HAP-1 (cell line): ENCODE data around the gene PTPRK.

ENCODE experiments used
- DNase-seq, 2 experiments: peaks; one replicate each; pipeline ENCODE4 v3.0.0-alpha.2; 2016 to 2020; ENCODE audit warnings: low spot score in 2 of 2
- H3K27me3 ChIP-seq: fragments of 250-450 bp; sonication (Bioruptor Pico); 2 replicates; pipeline ENCODE4 v1.5.1; 2020; ENCODE audit warnings: low read depth, mild to moderate bottlenecking, moderate library complexity
- H3K36me3 ChIP-seq: fragments of 250-450 bp; sonication (Bioruptor Pico); replicated peaks from 2 replicates; pipeline ENCODE4 v1.5.1; 2020; ENCODE audit warnings: mild to moderate bottlenecking
- H3K4me1 ChIP-seq: fragments of 250-450 bp; sonication (Bioruptor Pico); 2 replicates; pipeline ENCODE4 v1.5.1; 2020; ENCODE audit warnings: mild to moderate bottlenecking
- H3K4me3 ChIP-seq: fragments of 250-450 bp; sonication (Bioruptor Pico); 2 replicates; pipeline ENCODE4 v1.5.1; 2020; ENCODE audit warnings: mild to moderate bottlenecking, moderate library complexity
- H3K9me3 ChIP-seq: fragments of 250-450 bp; sonication (Bioruptor Pico); 2 replicates; pipeline ENCODE4 v1.5.1; 2020; ENCODE audit warnings: mild to moderate bottlenecking, moderate library complexity
- in situ Hi-C: fragments of 300-500 bp; cut with MboI; formaldehyde crosslinking; loops from 3 replicates; pipeline ENCODE4 v1.14.3; 2020; ENCODE audit warnings: low sequenced_read_pairs, inconsistent platforms, mixed read lengths

The PTPRK gene

DNA sequence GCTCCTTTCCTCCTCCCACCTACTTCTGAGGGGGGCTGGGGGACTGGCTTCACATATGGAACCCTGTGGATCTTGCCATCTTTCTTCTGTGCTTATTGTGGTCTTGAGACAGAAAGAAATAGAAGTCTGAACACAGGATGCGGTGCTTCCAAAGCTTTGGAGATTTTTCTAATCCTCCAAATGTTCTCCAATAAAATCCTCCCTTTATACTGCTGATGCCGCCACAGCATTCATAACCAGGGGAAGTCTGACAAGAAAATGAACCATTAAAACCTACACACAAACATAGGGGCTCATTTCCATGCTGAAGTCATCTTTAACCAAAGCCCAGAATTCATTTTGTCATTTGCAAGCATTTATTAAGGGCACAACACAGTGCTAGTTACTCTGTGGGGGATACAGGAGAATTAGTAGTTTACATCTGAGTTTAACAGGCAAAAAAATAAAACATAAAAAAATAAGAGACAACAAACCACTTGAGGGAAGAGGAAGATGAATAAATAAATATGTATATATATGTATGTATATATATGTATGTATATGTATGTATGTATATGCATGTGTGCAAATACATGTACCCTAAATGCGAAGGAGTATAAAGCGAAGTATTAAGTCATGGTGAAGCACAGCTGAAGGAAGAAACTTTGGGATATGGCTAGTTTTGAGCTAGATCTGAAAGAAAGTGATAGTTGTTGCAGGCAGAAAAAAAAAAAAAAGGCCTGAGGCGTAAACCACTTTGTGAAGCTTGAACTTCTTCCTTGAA lies 5.9 kb upstream of the PTPRK start:
- Histone ChIP-seq H3K27me3 (no peaks in the 10 kb centered on the region; the same call in 1 of the 2 replicates), H3K4me3 (no peak overlapping the region), H3K4me1 (peaks cover 8% of the 10 kb centered on the region), H3K36me3 (no peaks in the 10 kb centered on the region), H3K9me3 (no peaks in the 10 kb centered on the region)
- DNase-seq: no peak
- in situ Hi-C loops: no loop called here

DNA sequence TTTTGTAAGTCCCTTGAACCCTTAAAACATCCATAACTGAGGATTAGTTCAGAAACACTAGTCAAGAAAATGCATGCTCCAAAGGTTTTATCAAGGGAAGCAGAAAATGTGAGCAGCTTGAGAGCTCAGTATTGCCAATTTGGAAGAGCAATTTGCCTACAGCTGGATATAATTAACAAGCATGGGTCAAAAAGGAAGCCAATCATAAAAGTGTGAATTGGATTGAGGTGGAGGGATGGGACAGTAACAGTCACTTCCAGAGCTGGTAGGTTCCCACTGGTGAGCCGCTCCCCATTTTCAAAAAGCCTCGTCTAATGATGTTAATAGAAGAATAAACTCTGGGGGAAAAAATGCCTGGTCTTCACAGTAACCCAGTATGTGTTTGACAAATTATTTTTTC lies 5.0 kb upstream of the PTPRK start:
- Histone ChIP-seq H3K9me3 (no peaks in the 10 kb centered on the region), H3K36me3 (no peaks in the 10 kb centered on the region), H3K27me3 (no peaks in the 10 kb centered on the region; the same call in 1 of the 2 replicates), H3K4me3 (no peak overlapping the region), H3K4me1 (peaks cover 10% of the 10 kb centered on the region)
- in situ Hi-C loops: no loop called here
- DNase-seq: no peak

DNA sequence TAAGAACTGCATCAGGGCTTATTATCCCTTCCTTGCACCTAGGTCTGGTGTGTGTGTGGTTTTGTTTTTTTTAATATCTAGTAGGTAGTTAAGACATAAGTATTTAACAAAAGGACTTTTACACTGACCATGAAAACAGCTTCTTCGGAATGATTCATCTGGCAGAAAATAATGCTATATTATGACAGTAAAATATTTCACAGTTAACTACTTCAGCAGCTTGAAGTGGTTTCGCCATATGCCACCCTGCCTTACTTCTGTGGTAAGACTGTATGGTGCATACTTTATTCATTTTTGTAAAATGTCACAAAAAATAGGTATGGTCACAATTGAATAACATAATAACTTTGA lies 858 bp upstream of the PTPRK start:
- in situ Hi-C loops: no loop called here
- H3K9me3 ChIP-seq: no peaks in the 10 kb centered on the region
- H3K27me3 ChIP-seq: no peaks in the 10 kb centered on the region; the same call in 1 of the 2 replicates
- H3K4me3 ChIP-seq: peak overlapping the region; percentile 81
- H3K4me1 ChIP-seq: peaks cover 17% of the 10 kb centered on the region
- no peak for DNase-seq
- H3K36me3 ChIP-seq: no peaks in the 10 kb centered on the region

DNA sequence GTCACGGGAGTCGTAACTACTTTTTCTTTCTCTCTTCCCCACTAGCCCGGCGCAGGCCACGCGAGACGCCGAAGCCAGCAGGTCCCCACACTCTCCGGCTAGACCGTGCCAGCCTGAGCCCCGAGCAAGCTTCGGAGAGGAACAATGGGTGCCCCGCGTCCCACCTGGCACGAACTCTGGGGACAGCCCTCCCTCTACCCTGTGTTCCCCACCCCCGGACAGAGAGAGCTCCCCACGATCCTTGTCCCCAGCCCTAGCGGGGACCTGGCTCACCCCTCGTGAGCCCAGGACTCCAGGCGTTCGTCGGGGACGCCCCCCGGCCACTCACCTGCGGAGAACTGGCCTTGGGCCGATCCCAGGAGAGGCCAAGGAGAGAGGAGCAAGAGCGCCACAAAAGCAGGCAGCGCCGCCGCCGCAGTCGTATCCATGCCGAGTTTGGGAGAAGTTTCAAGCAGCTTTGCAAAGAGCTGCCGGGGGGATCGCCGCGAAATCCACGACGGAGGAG lies 416 bp downstream of the PTPRK start:
- Histone ChIP-seq H3K27me3 (no peaks in the 10 kb centered on the region; the same call in 1 of the 2 replicates), H3K36me3 (no peaks in the 10 kb centered on the region), H3K4me1 (peaks cover 15% of the 10 kb centered on the region), H3K4me3 (peak overlapping the region; percentile 81), H3K9me3 (no peaks in the 10 kb centered on the region)
- in situ Hi-C loops: no loop called here
- peak in 1 of 2 experiments; percentile 55 for DNase-seq

DNA sequence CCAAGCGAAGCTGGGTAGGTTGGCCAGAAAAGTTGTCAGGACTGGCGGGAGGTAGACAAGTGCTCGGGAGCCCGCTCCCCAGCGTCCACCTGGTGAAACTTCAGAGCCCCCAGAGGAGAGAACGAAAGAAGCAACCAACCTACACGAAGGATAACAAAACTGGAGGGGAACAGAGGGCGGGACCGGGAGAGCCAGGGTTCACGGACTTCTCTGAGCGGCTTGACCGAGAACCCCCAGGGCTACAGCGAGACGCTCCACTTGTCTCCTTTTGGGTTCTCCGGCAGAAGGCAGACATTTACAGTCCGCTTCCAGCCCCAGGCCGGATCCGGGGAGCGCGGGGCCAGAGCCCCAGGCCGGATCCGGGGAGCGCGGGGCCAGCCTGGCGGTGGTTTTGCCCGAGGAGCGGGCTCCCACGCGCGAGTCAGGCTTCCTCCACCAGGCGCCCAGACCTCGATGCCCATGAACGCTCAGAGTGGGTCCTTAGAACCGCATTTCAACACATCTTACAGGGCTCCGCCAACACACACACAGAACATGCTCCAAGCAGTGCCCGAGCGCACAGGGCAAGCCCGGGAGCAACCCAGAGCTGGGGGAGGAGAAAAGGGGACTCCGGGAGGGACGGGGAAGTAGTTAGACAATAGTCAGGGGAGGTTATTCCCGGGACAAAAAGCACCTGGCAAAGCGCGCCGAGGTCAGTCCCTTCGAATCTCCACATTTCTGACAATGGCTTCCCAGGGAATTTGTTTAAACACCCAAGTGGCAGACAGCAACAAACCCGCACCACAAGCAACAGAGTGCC lies 1.1 kb downstream of the PTPRK start:
- H3K36me3 ChIP-seq: no peaks in the 10 kb centered on the region
- in situ Hi-C loops: no loop called here
- H3K9me3 ChIP-seq: no peaks in the 10 kb centered on the region
- peaks cover 15% of the 10 kb centered on the region for H3K4me1 ChIP-seq
- H3K27me3 ChIP-seq: no peaks in the 10 kb centered on the region; the same call in 1 of the 2 replicates
- DNase-seq: peak; percentile 70 to 74
- H3K4me3 ChIP-seq: peak overlapping the region; percentile 81

DNA sequence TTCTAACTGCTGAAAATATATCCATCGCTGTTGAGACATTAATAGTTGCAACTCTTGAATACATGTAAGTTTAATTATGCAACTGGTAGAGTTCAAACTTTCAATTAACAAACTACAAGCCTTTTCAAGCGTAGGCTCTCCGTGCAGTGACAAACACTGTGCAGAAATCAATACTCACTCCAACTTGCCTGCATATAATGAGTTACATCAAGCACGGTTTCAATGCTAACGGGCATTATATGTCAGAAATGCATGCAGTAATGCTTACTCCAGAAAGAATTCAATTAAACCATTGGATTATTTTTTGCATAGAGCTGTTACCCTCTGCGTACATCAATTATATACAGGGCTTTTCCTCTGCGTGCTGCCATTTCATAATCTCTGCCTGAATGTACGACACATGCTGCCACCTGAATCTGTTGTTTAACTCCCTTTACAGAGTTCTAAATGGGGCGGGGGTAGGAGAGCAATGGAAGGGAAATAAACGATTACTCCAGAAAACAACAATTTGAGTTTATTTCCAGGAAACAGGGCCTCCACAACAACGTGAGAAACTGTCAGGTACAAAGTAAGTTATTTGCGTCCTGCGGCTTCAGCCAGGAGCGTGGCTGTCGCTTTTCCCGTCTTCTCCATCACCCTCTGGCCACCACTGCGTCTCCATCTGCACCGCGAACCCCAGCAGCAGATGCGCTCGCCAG lies 1.8 kb downstream of the PTPRK start:
- in situ Hi-C loops: no loop called here
- peak in 1 of 2 experiments; percentile 16 for DNase-seq
- no peaks in the 10 kb centered on the region for H3K27me3 ChIP-seq
- peaks cover 15% of the 10 kb centered on the region for H3K4me1 ChIP-seq
- no peaks in the 10 kb centered on the region for H3K36me3 ChIP-seq
- no peaks in the 10 kb centered on the region for H3K9me3 ChIP-seq
- H3K4me3 ChIP-seq: peak overlapping the region; percentile 81

DNA sequence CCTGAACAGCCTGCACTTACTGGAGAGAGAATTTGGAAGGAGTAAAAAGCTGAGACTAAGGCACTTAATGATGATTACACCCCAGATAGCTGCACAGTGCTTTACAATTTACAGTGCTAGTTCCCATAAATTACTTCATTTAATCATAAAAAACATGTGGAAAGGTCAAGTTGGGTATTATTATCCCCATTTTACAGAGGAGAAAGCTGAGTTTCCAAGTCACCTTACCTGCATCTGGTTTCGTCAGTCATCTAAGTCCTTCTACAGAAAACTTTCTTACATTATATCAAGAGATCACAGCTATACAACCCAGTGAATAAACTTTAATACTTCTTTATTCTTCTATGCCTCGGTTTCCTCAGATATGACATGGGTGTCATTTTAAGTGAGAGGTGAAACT lies 3.3 kb downstream of the PTPRK start:
- Histone ChIP-seq H3K9me3 (no peaks in the 10 kb centered on the region), H3K4me3 (no peak overlapping the region), H3K27me3 (no peaks in the 10 kb centered on the region), H3K36me3 (no peaks in the 10 kb centered on the region), H3K4me1 (peaks cover 15% of the 10 kb centered on the region)
- DNase-seq: no peak
- in situ Hi-C loops: no loop called here

DNA sequence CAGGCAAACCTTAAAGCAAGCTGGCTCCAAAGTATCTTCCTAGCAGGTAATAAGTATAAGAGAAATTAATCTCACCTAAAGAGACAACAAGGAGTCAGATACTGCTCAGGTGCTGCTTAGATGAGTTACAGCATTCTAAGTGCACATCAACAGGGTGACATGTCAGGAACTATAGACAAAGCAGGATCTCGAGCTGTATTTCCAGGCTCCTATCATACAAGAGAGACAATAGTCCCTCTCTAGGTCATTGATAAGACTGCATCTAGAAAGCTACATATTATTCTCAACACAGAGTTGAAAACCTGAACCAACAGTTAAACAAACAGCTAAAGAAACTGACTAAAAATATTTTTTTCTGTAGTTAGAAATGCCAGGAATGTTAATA lies 3.9 kb downstream of the PTPRK start:
- Histone ChIP-seq H3K36me3 (no peaks in the 10 kb centered on the region), H3K27me3 (no peaks in the 10 kb centered on the region), H3K4me3 (no peak overlapping the region), H3K4me1 (peaks cover 15% of the 10 kb centered on the region), H3K9me3 (no peaks in the 10 kb centered on the region)
- in situ Hi-C loops: no loop called here
- peak in 1 of 2 experiments; percentile 51 for DNase-seq

DNA sequence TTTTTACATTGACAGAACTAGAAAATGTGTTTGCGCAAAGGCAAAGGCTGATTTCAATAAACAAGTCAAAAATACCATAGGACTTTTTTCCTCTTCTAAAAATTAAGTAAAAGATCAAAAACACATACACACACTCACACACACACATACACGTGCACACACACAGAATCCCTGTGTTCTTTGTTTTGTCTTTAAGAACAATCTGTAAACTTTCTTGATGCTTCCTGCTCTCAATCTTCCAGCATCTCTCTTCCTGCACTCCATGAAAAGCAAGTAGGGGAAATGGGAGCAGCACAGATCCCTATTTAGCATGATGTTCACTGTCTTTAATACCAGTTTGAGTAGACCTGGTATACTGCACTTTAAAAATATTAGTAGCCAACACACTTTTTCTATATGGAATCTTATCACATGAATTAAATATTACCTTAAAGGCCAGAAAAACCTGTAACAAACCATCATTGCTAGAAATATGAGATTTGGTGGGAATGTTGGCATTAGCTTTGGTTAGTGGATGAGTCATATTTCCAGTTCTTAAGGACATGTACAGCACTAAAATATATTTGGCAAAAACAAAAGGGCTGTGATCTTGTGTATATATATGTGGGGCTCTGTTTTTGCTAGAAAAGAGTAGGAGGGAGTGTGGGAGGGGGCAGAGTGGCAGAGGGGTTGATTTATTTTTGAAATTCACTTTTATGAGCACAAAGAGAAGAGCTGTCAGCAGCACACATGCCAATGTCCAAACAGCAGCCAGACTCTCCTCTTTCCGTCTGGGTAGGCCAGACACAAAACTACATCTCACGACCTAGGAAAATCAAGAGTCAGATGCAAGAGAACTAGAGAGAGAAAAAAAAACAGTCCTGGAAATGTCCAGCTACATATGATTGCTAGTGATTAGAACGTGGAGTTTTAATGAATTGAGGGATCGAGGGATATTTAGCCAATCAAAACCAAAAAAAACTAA lies 4.6 kb downstream of the PTPRK start:
- Histone ChIP-seq H3K36me3 (no peaks in the 10 kb centered on the region), H3K4me3 (no peak overlapping the region), H3K27me3 (no peaks in the 10 kb centered on the region), H3K4me1 (peaks cover 11% of the 10 kb centered on the region), H3K9me3 (no peaks in the 10 kb centered on the region)
- in situ Hi-C loops: no loop called here
- DNase-seq: no peak

DNA sequence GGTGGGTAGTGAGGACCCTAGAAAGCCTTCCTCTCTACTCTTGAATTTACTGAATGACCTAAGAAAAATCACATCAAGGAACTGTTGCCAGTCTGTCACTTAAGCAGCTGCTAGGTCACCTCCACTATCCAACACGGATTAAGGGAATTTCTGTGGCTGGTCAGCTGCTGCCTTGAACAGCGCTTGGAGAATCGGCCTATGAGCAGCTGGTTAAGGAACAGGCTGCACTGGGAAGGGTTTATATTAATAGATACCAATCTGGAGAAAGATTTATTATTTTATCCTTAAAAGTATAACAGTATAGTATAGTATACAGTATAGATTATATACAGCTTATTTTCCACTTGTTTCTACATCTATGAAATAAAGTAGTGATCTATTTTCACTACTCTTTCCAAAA lies 6.5 kb downstream of the PTPRK start:
- no peak overlapping the region for H3K4me3 ChIP-seq
- in situ Hi-C loops: no loop called here
- no peaks in the 10 kb centered on the region for H3K27me3 ChIP-seq
- H3K9me3 ChIP-seq: no peaks in the 10 kb centered on the region
- no peaks in the 10 kb centered on the region for H3K36me3 ChIP-seq
- no peak for DNase-seq
- H3K4me1 ChIP-seq: peaks cover 11% of the 10 kb centered on the region

DNA sequence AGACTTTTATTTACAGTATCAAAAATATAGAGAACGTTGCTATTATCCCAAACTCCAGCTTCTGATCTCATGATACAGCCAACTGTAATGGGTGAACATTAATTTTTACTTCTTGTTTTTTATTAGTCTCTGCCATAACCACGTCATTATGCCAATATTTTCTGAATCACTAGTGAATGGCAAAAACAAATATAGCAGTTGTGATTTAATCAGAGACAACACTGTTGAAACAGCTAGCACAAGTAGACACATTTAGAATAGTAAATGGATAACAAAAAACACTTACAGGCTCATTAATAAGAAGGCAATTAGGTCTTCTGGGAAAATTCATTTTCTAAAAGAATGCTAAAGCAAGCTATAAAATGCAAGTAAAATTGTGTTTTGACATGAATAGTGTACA lies 8.1 kb downstream of the PTPRK start:
- no peak overlapping the region for H3K4me3 ChIP-seq
- DNase-seq: no peak
- peaks cover 13% of the 10 kb centered on the region for H3K4me1 ChIP-seq
- H3K27me3 ChIP-seq: no peaks in the 10 kb centered on the region
- in situ Hi-C loops: no loop called here
- H3K9me3 ChIP-seq: no peaks in the 10 kb centered on the region
- no peaks in the 10 kb centered on the region for H3K36me3 ChIP-seq

DNA sequence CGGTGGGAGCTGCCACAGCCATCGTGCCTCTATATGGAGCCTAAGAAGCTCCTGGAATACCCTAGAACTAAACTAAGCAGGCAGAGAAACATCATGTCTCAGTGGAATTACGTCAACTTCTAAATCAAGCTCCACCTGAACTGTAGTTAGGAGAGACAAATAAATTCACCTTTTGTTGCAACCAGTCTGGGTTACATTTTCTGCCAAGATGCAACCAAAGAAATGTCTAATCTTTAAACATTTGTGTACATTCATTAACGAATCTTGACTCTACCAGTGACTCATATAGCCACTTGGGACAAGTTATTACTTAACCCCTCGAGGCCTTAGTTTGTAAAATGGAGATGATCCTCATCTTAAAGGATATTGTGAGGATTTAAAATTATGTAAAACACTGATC lies 8.9 kb downstream of the PTPRK start:
- in situ Hi-C loops: no loop called here
- H3K4me3 ChIP-seq: no peak overlapping the region

DNA sequence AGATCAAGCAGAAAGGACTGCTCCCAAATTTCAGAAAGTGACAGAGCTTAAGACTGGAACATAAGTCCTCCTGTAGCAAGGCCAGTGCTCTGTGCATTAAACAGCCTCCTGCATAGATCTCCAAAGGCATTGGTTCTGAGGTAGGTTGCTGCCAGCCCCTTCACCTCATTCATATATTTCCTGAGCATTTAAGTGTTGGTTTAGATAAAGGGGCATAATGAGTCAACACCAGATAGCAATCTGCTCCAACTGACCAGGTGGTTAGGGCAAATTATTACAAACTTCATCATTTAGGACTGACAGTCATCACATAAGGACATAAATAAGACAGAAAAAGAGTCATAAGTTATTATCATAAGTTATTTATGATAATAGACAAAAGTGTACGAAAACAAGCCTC lies 10.7 kb downstream of the PTPRK start:
- Histone ChIP-seq H3K9me3 (no peaks in the 10 kb centered on the region), H3K36me3 (no peaks in the 10 kb centered on the region), H3K4me1 (peaks cover 30% of the 10 kb centered on the region), H3K27me3 (no peaks in the 10 kb centered on the region), H3K4me3 (no peak overlapping the region)
- DNase-seq: no peak
- in situ Hi-C loops: no loop called here

More for the DNA sequence above, 8.9 kb downstream of the PTPRK start:
- DNase-seq: no peak
- Histone ChIP-seq H3K9me3 (no peaks in the 10 kb centered on the region), H3K4me1 (peaks cover 18% of the 10 kb centered on the region), H3K27me3 (no peaks in the 10 kb centered on the region), H3K36me3 (no peaks in the 10 kb centered on the region)
